ENCODE measurements around the gene PLA2G3. TPM values are rescaled to one million over a fixed set of nuclear protein-coding genes. Genes with fewer than 3 reads are reported as not detected.
"Not testable (repeated sequence)": the region's sequence is repeated elsewhere in the genome, so short reads cannot be mapped to it uniquely, and the experiment has no call there.

Gene PLA2G3
- total and polyA plus RNA-seq, 2 donors (not counting 3 experiments of a cell fraction or from before 2014, with no cell fraction given), result 0.75 to 0.84 TPM

DNA sequence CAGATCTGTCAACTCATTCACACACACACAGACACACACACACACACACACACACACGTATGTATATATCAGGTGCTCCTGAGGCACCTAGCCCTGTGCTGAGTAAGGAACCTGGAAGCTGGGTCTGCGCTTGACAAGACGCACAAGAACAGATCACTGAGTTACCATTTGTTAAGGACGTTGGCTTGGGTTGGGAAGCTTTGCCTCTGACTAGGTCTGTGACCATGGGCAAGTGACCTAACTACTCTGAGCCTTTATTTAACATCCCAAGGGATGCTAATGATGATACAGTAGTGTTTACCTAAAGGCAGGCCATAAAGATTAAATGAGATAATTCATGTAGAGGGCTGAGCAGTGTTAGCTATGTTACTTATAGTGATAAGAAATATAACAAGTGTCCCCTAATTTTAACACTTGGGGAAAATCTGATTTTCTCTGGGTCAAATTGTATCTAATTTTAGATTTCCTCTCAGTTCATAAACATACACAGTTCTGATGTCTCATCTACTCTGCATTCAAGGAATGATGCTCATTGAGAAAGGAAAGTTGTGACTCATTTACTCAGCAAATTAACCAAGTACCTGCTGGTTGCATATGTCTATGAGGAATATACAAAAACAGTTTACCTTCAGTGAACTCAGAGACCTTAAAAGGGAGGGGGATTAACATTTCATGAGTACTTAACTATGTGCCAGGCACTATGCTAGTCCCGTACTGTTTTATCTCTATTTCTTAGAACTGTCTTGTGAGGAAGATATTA, 33.3 kb upstream of the PLA2G3 start:
- Histone ChIP-seq H4K20me1 (replicated peaks; ENCODE audit: control insufficient read depth, extremely low read depth, insufficient read depth, low read length) (no peaks in the 10 kb centered on the region), H3K9me1 (replicated peaks; ENCODE audit: control insufficient read depth, extremely low read depth, insufficient read depth, low read length) (no peaks in the 10 kb centered on the region), H3K79me2 (ENCODE audit: control insufficient read depth, insufficient read depth, low read length) (peaks cover 59% of the 10 kb centered on the region), H3K36me3 (ENCODE audit: control insufficient read depth in 2 of 2, extremely low read depth in 1 of 2, insufficient read depth in 2 of 2, low read length in 2 of 2) (peaks cover 0 to 6% of the 10 kb centered on the region in 2 experiments), H2AFZ (ENCODE audit: low read depth, low read length) (no peak overlapping the region), H3K27me3 (ENCODE audit: control insufficient read depth in 2 of 2, insufficient read depth in 2 of 2, low read length in 2 of 2) (no peaks in the 10 kb centered on the region), H3K4me2 (ENCODE audit: insufficient read depth, low read length) (peak overlapping the region; percentile 75), H3K4me1 (ENCODE audit: control insufficient read depth, extremely low read depth, insufficient read depth, low read length) (peaks cover 22% of the 10 kb centered on the region), H3K27ac (ENCODE audit: insufficient read depth, low read depth, low read length) (peak overlapping the region; percentile 78), H3K4me3 (replicated peaks in 1 of 3; ENCODE audit: insufficient read depth in 1 of 3, low read depth in 1 of 3, low read length in 3 of 3) (no peak overlapping the region), H3K9ac (replicated peaks; ENCODE audit: extremely low read depth, insufficient read depth, low read length) (peak overlapping the region; percentile 54), H3K9me3 (replicated peaks; ENCODE audit: control insufficient read depth, insufficient read depth, low read length) (no peaks in the 10 kb centered on the region)
- DNase-seq (ENCODE audit: low read depth, low spot score) (peak; percentile 68), FAIRE-seq (peak; percentile 91)
- intact Hi-C loops (cut with micrococcal nuclease), result loop anchor here (1.0 kb wide), 1 partner anchor 38 kb away; no protein-coding TSS in a partner anchor
- no TSS peak for BruUV-seq (replicated peaks)
- ChIA-PET CTCF (interaction anchor here (0.8 to 1.4 kb wide), 5 partner anchors 8 to 99 kb away, joined by 3 to 6 read pairs (median 4); partner anchors contain the start of gene SELENOM), POLR2A (no interaction called here)
- TF ChIP-seq, protein P1, sequence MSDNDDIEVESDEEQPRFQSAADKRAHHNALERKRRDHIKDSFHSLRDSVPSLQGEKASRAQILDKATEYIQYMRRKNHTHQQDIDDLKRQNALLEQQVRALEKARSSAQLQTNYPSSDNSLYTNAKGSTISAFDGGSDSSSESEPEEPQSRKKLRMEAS (IDR thresholded peaks at IDR 0.05; ENCODE audit: insufficient read depth, insufficient read length), result no peak
- TF ChIP-seq FOS (IDR thresholded peaks at IDR 0.05; ENCODE audit: borderline replicate concordance, insufficient read depth, low read length), result peak; percentile 87
- TF ChIP-seq MYC (IDR thresholded peaks at IDR 0.05; ENCODE audit: low read depth, low read length), result no peak
- no peak for TF ChIP-seq POLR2A (IDR thresholded peaks at IDR 0.05; ENCODE audit: low read depth, low read length)
- peak; percentile 84 for TF ChIP-seq JUN (IDR thresholded peaks at IDR 0.05; ENCODE audit: borderline replicate concordance, insufficient read depth, insufficient read length, low read depth)
- dilution Hi-C loops (cut with MboI; ENCODE audit: extremely low pct_ligation_motif_present, low sequenced_read_pairs), result no loop called here

DNA sequence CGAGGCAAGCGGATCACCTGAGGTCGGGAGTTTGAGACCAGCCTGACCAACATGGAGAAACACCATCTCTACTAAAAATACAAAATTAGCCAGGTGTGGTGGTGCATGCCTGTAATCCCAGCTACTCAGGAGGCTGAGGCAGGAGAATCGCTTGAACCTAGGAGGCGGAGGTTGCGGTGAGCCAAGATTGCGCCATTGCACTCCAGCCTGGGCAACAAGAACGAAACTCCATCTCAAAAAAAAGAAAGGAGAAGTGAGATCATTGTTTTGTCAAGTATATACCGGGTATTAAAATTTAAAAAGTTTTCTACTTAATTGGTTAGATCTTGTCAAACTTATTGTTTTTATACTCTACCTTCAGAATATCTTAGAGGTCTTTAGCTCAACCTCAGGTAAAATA, 31.4 kb upstream of the PLA2G3 start:
- H3K9ac ChIP-seq (replicated peaks; ENCODE audit: extremely low read depth, insufficient read depth, low read length); FAIRE-seq; H3K4me3 ChIP-seq (replicated peaks in 1 of 3; ENCODE audit: insufficient read depth in 1 of 3, low read depth in 1 of 3, low read length in 3 of 3); CTCF ChIA-PET; dilution Hi-C loops (cut with MboI; ENCODE audit: extremely low pct_ligation_motif_present, low sequenced_read_pairs); H3K27ac ChIP-seq (ENCODE audit: insufficient read depth, low read depth, low read length); H3K9me1 ChIP-seq (replicated peaks; ENCODE audit: control insufficient read depth, extremely low read depth, insufficient read depth, low read length); H3K27me3 ChIP-seq (ENCODE audit: control insufficient read depth in 2 of 2, insufficient read depth in 2 of 2, low read length in 2 of 2); POLR2A ChIA-PET; intact Hi-C loops (cut with micrococcal nuclease); H4K20me1 ChIP-seq (replicated peaks; ENCODE audit: control insufficient read depth, extremely low read depth, insufficient read depth, low read length); H3K9me3 ChIP-seq (replicated peaks; ENCODE audit: control insufficient read depth, insufficient read depth, low read length); DNase-seq (ENCODE audit: low read depth, low spot score); H3K4me2 ChIP-seq (ENCODE audit: insufficient read depth, low read length); BruUV-seq (replicated peaks); H2AFZ ChIP-seq (ENCODE audit: low read depth, low read length); H3K36me3 ChIP-seq (ENCODE audit: control insufficient read depth in 2 of 2, extremely low read depth in 1 of 2, insufficient read depth in 2 of 2, low read length in 2 of 2): not testable (repeated sequence)
- peaks cover 29% of the 10 kb centered on the region for H3K4me1 ChIP-seq (ENCODE audit: control insufficient read depth, extremely low read depth, insufficient read depth, low read length)
- peaks cover 65% of the 10 kb centered on the region for H3K79me2 ChIP-seq (ENCODE audit: control insufficient read depth, insufficient read depth, low read length)
